CD4-positive, alpha-beta T cell treated with Interleukin-15 for 1 hour (primary cell): Measurements from ENCODE around the gene CHI3L2.

Source experiments
- DNase-seq: peaks from one replicate; pipeline ENCODE4 v3.0.0-alpha.2; 2020

Gene CHI3L2

GRCh38 chr1:111221633-111222291, 5.8 kb upstream of the CHI3L2 start:
- DNase-seq, result peak; percentile 51

- DNase-seq, result peak; percentile 72
These were observed 5.0 kb upstream of the CHI3L2 start for GRCh38 chr1:111222308-111223125.

GRCh38 chr1:111223126-111223685, 4.3 kb upstream of the CHI3L2 start:
- DNase-seq, result no peak

GRCh38 chr1:111225091-111225490, 2.4 kb upstream of the CHI3L2 start:
- no peak for DNase-seq

- DNase-seq, result no peak
These were observed 1.7 kb upstream of the CHI3L2 start for GRCh38 chr1:111225717-111226400.

GRCh38 chr1:111227851-111228747, 586 bp downstream of the CHI3L2 start:
- DNase-seq, result no peak

GRCh38 chr1:111228748-111229126, 1.2 kb downstream of the CHI3L2 start:
- no peak for DNase-seq

- no peak for DNase-seq
These were observed 4.6 kb downstream of the CHI3L2 start for GRCh38 chr1:111232134-111232533.

DNA sequence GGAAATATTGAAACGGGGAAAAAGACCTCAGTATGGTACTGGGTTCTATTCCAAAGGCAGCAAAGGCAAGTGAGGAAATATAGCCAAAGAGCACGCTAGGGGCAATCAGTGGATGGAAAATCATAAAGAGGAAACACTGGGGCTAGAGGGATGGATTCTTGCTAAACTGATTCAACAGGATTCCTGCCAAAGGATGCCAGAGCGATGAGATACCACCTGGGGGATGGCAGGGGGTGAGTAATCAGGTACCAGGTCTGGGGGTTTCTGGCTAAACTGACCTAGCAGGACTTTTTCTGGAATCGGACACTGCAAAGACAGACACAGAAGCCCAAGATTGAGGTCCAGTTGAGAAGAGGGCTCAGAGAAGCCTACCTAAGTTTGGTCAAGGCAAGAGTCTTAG, 6.7 kb downstream of the CHI3L2 start:
- DNase-seq, result no peak

DNA sequence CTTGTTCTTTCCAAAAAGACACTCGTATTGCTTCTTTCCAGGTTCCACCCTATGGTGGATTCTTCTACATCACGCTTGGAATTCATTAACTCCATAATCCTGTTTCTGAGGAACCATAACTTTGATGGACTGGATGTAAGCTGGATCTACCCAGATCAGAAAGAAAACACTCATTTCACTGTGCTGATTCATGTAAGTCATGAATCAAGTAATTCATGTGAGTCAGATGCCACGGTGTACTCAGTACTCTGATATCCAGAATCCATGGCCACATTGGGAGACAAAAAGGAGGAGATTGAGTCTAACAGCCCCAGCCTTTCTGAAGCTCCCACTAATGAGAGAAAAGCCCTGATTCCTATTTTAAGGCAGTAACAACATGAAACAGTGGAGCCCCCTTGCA, 7.4 kb downstream of the CHI3L2 start:
- DNase-seq, result no peak

GRCh38 chr1:111236379-111236778, 8.9 kb downstream of the CHI3L2 start:
- no peak for DNase-seq

- DNase-seq, result no peak
These were observed 9.3 kb downstream of the CHI3L2 start for GRCh38 chr1:111236806-111237205.

DNA sequence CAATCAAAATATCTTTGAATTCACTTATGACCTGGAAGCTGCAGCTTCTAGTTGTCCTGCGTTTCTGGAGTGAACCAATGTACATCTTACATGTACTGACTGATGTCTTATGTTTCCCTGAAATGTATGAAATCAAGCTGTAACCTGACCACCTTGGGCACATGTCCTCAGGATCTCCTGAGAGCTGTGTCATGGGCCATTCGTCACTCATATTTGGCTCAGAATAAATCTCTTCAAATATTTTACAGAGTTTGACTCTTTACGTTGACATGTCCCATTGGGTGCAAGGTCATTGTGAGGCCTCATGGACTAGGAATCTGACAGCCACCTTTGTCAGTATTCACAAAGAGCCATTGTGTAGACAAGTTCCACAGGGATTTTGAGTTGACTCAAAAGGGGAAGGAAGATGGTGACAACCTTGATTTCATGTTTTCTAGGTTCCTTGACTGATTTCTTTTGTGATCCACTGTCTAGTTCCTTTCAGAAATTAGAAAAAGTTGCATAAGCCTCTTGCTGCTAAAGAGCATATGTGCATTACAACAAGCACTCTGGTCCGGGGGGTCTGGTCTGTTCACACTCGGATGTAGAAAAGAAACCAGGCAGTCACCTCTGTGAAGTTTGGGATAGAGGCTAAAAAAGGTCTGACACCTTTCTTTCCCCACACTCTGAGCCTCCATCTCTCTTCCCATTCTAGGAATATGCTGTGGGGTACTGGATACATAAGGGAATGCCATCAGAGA, 10.7 kb downstream of the CHI3L2 start:
- no peak for DNase-seq

- no peak for DNase-seq
These were observed 14.3 kb downstream of the CHI3L2 start for GRCh38 chr1:111241797-111242196.

- DNase-seq, result no peak
These were observed 15.5 kb downstream of the CHI3L2 start for GRCh38 chr1:111242805-111243523.

GRCh38 chr1:111247125-111247838, 19.8 kb downstream of the CHI3L2 start:
- DNase-seq, result no peak

DNA sequence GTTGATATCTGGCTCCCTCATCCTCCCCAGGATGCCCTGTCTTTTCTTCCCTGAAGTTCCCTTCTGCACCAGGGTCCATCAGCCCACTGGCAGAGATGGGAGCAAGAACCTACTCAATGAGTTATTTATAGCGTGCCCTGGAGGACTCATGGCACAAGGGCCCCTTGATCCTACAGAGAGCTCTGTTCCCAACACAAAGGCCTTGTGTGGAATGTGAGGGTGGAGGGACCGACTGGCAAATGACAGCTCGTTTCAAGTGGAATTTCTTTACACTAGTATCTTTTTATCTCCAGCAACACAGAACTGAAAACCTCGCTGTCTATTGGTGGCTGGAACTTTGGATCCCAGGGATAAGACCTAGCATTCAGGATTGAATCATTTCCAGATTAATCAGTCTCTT, 22.4 kb downstream of the CHI3L2 start:
- DNase-seq, result no peak

DNA sequence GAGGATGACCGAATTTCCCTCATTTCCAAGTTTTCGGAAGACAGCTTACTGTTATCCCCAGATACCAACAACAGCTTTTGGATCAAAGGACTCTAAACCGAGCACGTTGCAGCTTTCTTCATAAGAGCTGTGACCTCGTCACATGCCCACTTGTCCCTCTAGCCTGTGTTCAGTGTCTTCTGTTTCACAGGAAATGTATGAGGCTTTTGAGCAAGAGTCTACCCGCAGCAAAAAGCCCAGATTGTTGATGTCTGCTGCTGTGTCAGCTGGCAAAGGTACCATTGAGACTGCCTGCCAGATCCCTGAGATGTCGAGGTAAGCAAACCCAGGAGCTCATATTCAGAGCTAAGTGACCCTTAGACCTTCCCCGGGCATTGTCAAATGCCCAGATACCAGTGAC, 24.1 kb downstream of the CHI3L2 start:
- DNase-seq, result no peak

- no peak for DNase-seq
These were observed 25.3 kb downstream of the CHI3L2 start for GRCh38 chr1:111252786-111253185.

DNA sequence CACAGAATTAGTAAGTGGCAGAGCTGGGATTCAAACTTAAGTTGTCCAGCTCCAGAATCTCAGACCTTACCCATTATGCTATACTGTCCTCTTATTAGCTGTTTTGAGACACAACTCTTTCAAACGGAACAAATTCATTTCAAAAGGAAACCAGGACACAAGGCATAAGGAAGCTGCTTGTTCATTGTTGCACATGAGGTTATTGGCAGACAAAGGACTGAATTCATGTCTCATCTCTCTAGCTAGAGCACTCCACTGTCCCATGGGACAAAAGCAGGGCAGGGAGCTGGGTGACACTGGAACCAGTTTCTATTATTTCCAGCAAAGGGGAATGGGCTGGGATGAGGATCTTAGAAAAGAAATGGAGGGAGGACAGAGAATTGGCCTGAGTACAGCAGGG, 26.4 kb downstream of the CHI3L2 start:
- no peak for DNase-seq
